Progenitor cell of endocrine pancreas (in vitro differentiated cells): ENCODE data around the gene RABEP1. TPM values are rescaled to one million over a fixed set of nuclear protein-coding genes. Genes with fewer than 3 reads are reported as not detected.

ENCODE experiments used
- DNase-seq: peaks from one replicate; pipeline ENCODE4 v3.0.0; 2021; ENCODE audit warnings: low spot score; ENCODE audit not compliant: unreplicated experiment
- H3K27ac Mint-ChIP-seq: 2 replicates; pipeline ENCODE4 v1.8.0; 2021; ENCODE audit warnings: mild to moderate bottlenecking, moderate library complexity, mixed read lengths
- H3K27me3 Mint-ChIP-seq: 2 replicates; pipeline ENCODE4 v1.8.0; 2021; ENCODE audit warnings: mixed read lengths
- H3K36me3 Mint-ChIP-seq: 2 replicates; pipeline ENCODE4 v1.8.0; 2022; ENCODE audit warnings: mixed read lengths; ENCODE audit not compliant: insufficient read depth
- H3K4me1 Mint-ChIP-seq: 2 replicates; pipeline ENCODE4 v1.8.0; 2021; ENCODE audit warnings: low read depth, mixed read lengths
- H3K4me3 Mint-ChIP-seq: 2 replicates; pipeline ENCODE4 v1.8.0; 2021; ENCODE audit warnings: low read depth, mild to moderate bottlenecking, moderate library complexity, mixed read lengths
- H3K9me3 Mint-ChIP-seq: 2 replicates; pipeline ENCODE4 v1.8.0; 2021; ENCODE audit warnings: low read depth, mixed read lengths
- total RNA-seq: library from RNA; stranded (reverse); gene quantifications from 2 replicates; pipeline ENCODE4 v1.2.1, GENCODE V29; 2021
- TF ChIP-seq, protein P1 (sequence below): fragments of 200-600 bp; sonication (generic); IDR thresholded peaks from one replicate; pipeline ENCODE4 v1.5.0; 2021; ENCODE audit warnings: antibody characterized with exemption, mild to moderate bottlenecking; ENCODE audit not compliant: unreplicated experiment

The RABEP1 gene
- total RNA-seq, 1 donor from 2014 or later, result 50.1 TPM

DNA sequence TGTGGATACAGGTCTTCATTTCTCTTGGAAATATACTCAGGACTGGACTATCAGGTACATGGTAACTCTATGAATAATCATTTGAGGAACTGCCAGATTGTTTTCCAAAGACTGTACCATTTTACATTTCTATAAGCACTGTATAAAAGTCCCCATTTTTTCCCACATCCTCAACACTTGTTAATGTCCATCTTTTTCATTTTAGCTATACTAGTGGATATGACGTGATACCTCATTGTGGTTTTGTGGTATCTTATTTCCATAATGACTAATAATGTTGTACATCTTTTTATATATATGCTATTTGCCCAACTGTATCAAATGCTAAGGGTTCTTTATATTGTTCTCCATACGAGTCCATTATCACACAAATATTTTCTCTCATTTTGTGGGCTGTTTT is 114.5 kb downstream of the RABEP1 start:
- no peak overlapping the region for H3K27ac Mint-ChIP-seq
- peaks cover 39% of the 10 kb centered on the region for H3K36me3 Mint-ChIP-seq
- no peaks in the 10 kb centered on the region for H3K9me3 Mint-ChIP-seq
- peaks cover 8% of the 10 kb centered on the region for H3K4me1 Mint-ChIP-seq
- no peak for DNase-seq
- no peaks in the 10 kb centered on the region for H3K27me3 Mint-ChIP-seq
- no peak overlapping the region for H3K4me3 Mint-ChIP-seq
- TF ChIP-seq, protein P1, sequence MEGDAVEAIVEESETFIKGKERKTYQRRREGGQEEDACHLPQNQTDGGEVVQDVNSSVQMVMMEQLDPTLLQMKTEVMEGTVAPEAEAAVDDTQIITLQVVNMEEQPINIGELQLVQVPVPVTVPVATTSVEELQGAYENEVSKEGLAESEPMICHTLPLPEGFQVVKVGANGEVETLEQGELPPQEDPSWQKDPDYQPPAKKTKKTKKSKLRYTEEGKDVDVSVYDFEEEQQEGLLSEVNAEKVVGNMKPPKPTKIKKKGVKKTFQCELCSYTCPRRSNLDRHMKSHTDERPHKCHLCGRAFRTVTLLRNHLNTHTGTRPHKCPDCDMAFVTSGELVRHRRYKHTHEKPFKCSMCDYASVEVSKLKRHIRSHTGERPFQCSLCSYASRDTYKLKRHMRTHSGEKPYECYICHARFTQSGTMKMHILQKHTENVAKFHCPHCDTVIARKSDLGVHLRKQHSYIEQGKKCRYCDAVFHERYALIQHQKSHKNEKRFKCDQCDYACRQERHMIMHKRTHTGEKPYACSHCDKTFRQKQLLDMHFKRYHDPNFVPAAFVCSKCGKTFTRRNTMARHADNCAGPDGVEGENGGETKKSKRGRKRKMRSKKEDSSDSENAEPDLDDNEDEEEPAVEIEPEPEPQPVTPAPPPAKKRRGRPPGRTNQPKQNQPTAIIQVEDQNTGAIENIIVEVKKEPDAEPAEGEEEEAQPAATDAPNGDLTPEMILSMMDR, result no peak

DNA sequence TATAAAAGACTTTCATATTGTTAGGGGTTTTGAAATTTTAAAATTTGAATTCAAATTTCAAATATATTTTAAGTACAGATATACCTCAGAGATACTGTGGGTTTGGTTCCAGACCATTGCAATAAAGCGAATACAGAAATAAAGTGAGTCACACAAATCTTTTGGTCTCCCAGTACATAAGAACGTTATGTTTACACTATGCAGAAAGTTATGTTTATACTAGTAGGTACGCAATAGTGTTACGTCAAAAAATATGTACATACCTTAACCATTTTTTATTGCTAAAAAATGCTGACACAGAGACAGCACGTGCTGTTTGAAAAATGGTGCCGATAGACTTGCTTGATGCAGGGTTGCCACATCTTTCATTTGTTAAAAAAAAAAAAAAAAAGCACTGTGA is 117.7 kb downstream of the RABEP1 start:
- peaks cover 30% of the 10 kb centered on the region for H3K36me3 Mint-ChIP-seq
- no peaks in the 10 kb centered on the region for H3K4me1 Mint-ChIP-seq
- no peaks in the 10 kb centered on the region for H3K27me3 Mint-ChIP-seq
- TF ChIP-seq, protein P1, result no peak
- no peak overlapping the region for H3K27ac Mint-ChIP-seq
- H3K4me3 Mint-ChIP-seq, result no peak overlapping the region
- H3K9me3 Mint-ChIP-seq, result no peaks in the 10 kb centered on the region
- DNase-seq, result no peak

DNA sequence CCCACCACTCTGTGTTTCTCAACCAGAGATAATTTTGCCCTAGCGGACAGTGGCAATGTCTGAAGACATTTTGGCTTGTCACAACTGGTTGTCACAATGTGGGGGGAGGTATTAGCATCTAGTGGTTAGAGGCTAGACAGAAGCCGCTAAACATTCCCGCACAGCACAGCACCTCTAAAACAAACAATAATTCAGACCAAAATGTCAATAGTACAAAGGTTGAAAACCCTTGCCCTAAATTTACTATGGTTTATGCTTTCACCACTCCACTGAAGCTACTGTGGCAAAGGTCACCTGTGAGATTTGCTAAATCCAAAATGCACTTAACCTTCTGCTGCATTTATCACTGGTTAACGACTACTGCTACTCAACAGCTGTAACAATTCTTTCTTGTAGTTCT is 123.3 kb downstream of the RABEP1 start:
- H3K27ac Mint-ChIP-seq, result no peak overlapping the region
- H3K4me3 Mint-ChIP-seq, result no peak overlapping the region
- H3K4me1 Mint-ChIP-seq, result no peaks in the 10 kb centered on the region
- no peak for DNase-seq
- TF ChIP-seq, protein P1, result no peak
- peaks cover 26% of the 10 kb centered on the region for H3K36me3 Mint-ChIP-seq
- H3K9me3 Mint-ChIP-seq, result no peaks in the 10 kb centered on the region
- H3K27me3 Mint-ChIP-seq, result no peaks in the 10 kb centered on the region

DNA sequence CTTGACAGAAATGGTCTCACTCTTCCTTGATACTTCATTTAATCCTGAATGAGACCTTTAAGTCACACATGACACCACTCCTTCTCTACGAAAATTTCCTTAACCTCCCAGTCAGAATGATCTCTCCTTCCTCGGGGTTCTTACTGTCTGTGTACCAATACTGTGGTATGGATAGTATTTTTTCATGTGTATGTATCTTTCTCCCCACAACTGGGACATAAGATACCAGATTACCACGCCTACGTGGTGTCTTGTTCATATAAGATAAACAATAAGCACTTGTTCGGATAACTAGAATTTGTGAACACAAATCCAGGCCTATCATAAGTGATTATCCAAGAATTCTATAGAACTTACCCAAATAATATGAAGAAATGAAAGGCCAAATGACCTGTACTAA is 126.1 kb downstream of the RABEP1 start:
- no peak for DNase-seq
- no peak overlapping the region for H3K27ac Mint-ChIP-seq
- no peak overlapping the region for H3K4me3 Mint-ChIP-seq
- no peaks in the 10 kb centered on the region for H3K9me3 Mint-ChIP-seq
- no peaks in the 10 kb centered on the region for H3K4me1 Mint-ChIP-seq
- TF ChIP-seq, protein P1, result no peak
- peaks cover 30% of the 10 kb centered on the region for H3K36me3 Mint-ChIP-seq
- no peaks in the 10 kb centered on the region for H3K27me3 Mint-ChIP-seq

DNA sequence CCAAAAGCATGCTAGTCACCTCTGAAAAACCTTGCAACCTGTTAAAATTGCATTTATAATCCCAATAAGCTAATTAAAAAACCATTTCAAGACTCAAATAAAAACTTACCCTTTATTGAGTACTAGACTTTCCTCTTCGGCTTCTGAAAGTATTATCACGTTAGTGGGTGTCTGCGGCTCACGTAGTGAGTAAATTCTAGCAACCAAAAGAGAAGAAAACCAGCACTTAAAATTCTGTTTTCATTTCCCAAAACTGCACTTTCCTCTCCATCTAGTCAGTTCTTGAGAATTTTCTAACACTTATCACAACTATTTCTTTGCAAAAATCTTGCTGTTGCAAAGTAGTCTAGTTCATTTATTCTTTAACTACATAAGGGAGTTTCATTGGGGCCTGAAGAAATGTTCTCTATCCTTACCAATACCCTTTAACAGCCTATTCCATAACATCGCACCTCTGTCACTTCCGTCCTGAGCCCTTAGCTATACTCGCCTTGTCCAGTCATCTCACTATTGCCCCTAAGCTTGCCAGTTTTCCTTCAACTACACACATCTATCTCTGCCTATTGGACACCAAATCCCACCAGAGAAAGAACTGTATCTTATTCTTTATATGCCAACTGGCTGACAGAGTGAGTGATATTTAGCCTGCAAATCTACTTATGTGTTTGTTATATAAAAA is 128.6 kb downstream of the RABEP1 start:
- no peak for DNase-seq
- Mint-ChIP-seq H3K27me3 (no peaks in the 10 kb centered on the region), H3K36me3 (peaks cover 23% of the 10 kb centered on the region), H3K9me3 (no peaks in the 10 kb centered on the region), H3K4me1 (no peaks in the 10 kb centered on the region), H3K4me3 (no peak overlapping the region), H3K27ac (no peak overlapping the region)
- TF ChIP-seq, protein P1, result no peak
